Measurements from ENCODE around the gene EXOSC5.
"Not testable (repeated sequence)": the region's sequence is repeated elsewhere in the genome, so short reads cannot be mapped to it uniquely, and the experiment has no call there.

- not testable (repeated sequence) for TF ChIP-seq CTCF (IDR thresholded peaks at IDR 0.05; ENCODE audit: low read depth, low read length); EZH2phosphoT487 (IDR thresholded peaks at IDR 0.05; ENCODE audit: low read depth)
These were observed 15.6 kb downstream of the EXOSC5 start for GRCh38 chr19:41381536-41381935.
